ENCODE data around the gene PTF1A.

GRCh38 chr10:23147035-23147434 lies 45.1 kb upstream of the PTF1A start:
- TF ChIP-seq CTCF (IDR thresholded peaks at IDR 0.05) (no peak), EZH2 (IDR thresholded peaks at IDR 0.05) (no peak)
